GM18861 (cell line): ENCODE data around the gene S100A5.

Experiments
- ATAC-seq: cut with Tn5 transposase; IDR thresholded peaks from one replicate; pipeline ENCODE4 v1.9.1; 2021; ENCODE audit not compliant: unreplicated experiment

Gene S100A5

GRCh38 chr1:153513023-153513422 is 27.7 kb downstream of the S100A5 start:
- no peak for ATAC-seq

- no peak for ATAC-seq
These were observed 29.7 kb downstream of the S100A5 start for GRCh38 chr1:153510984-153511410.

- no peak for ATAC-seq
These were observed 30.9 kb downstream of the S100A5 start for GRCh38 chr1:153509729-153510354.

GRCh38 chr1:153509036-153509435 is 31.7 kb downstream of the S100A5 start:
- no peak for ATAC-seq

- no peak for ATAC-seq
These were observed 32.7 kb downstream of the S100A5 start for GRCh38 chr1:153507926-153508583.

- ATAC-seq = no peak
These were observed 33.8 kb downstream of the S100A5 start for GRCh38 chr1:153506831-153507413.

GRCh38 chr1:153506386-153506785 is 34.3 kb downstream of the S100A5 start:
- ATAC-seq = no peak

- no peak for ATAC-seq
These were observed 35.2 kb downstream of the S100A5 start for GRCh38 chr1:153505576-153505975.

- ATAC-seq = no peak
These were observed 37.0 kb downstream of the S100A5 start for GRCh38 chr1:153503766-153504165.

GRCh38 chr1:153498746-153499145 is 42.0 kb downstream of the S100A5 start:
- ATAC-seq = no peak

GRCh38 chr1:153495536-153495935 is 45.2 kb downstream of the S100A5 start:
- ATAC-seq = no peak

GRCh38 chr1:153494976-153495535 is 45.7 kb downstream of the S100A5 start:
- ATAC-seq = no peak

GRCh38 chr1:153493343-153493960 is 47.3 kb downstream of the S100A5 start:
- ATAC-seq = no peak

GRCh38 chr1:153490272-153491051 is 50.3 kb downstream of the S100A5 start:
- no peak for ATAC-seq

- no peak for ATAC-seq
These were observed 52.0 kb downstream of the S100A5 start for GRCh38 chr1:153488731-153489130.

GRCh38 chr1:153487707-153488106 is 53.0 kb downstream of the S100A5 start:
- no peak for ATAC-seq
